H7 (cell line): ENCODE measurements around the gene GAB2. TPM values are rescaled to one million over a fixed set of nuclear protein-coding genes. Genes with fewer than 3 reads are reported as not detected.
"Not testable (repeated sequence)": the region's sequence is repeated elsewhere in the genome, so short reads cannot be mapped to it uniquely, and the experiment has no call there.

Experiments
- DNase-seq: peaks from one replicate; pipeline ENCODE4 v3.0.0; 2012
- H3K27me3 ChIP-seq: 2 replicates; pipeline ENCODE4 v1.6.0; 2011; ENCODE audit warnings: mild to moderate bottlenecking, low read length; ENCODE audit not compliant: control insufficient read depth, insufficient read depth
- H3K36me3 ChIP-seq: replicated peaks from 2 replicates; pipeline ENCODE4 v1.5.1; 2011; ENCODE audit warnings: low read length; ENCODE audit not compliant: control insufficient read depth, insufficient read depth
- H3K4me3 ChIP-seq: 2 replicates; pipeline ENCODE4 v1.5.1; 2011; ENCODE audit warnings: low read depth, mild to moderate bottlenecking, control low read depth, low read length, moderate library complexity; ENCODE audit not compliant: insufficient read depth
- total RNA-seq: library from RNA; depleted of rRNA; stranded (reverse); fragments of >200 nt; shearing (Covaris generic); gene quantifications from 2 replicates; pipeline ENCODE4 v1.2.3, GENCODE V29; 2014

Gene GAB2
- total RNA-seq, 1 experiment from 2014 or later, result 9.6 TPM

DNA sequence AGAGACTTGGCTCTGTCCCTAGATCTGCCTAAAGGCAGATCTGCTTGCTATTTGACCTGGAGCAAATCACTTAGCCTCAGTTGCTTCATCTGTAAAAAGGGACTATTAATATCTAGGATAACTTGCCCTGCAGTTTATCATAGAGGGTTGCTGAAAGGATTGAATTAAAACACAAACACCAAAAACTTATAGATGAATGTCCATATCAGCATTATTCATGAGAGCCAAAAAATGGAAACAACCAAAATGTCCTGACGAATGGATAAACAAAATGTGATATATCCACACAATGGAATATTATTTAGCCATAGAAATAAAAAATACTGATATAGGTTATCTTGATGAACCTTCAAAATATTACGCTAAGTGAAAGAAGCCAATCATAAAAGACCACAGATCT lies 161.7 kb downstream of the GAB2 start:
- Histone ChIP-seq H3K36me3 (no peaks in the 10 kb centered on the region), H3K4me3 (no peak overlapping the region), H3K27me3 (no peaks in the 10 kb centered on the region)
- DNase-seq, result no peak

GRCh38 chr11:78254268-78254667 lies 163.4 kb downstream of the GAB2 start:
- Histone ChIP-seq H3K27me3 (no peaks in the 10 kb centered on the region), H3K36me3 (no peaks in the 10 kb centered on the region), H3K4me3 (no peak overlapping the region)
- DNase-seq, result no peak

GRCh38 chr11:78253797-78254196 lies 163.8 kb downstream of the GAB2 start:
- Histone ChIP-seq H3K36me3 (no peaks in the 10 kb centered on the region), H3K4me3 (no peak overlapping the region), H3K27me3 (no peaks in the 10 kb centered on the region)
- DNase-seq, result no peak

DNA sequence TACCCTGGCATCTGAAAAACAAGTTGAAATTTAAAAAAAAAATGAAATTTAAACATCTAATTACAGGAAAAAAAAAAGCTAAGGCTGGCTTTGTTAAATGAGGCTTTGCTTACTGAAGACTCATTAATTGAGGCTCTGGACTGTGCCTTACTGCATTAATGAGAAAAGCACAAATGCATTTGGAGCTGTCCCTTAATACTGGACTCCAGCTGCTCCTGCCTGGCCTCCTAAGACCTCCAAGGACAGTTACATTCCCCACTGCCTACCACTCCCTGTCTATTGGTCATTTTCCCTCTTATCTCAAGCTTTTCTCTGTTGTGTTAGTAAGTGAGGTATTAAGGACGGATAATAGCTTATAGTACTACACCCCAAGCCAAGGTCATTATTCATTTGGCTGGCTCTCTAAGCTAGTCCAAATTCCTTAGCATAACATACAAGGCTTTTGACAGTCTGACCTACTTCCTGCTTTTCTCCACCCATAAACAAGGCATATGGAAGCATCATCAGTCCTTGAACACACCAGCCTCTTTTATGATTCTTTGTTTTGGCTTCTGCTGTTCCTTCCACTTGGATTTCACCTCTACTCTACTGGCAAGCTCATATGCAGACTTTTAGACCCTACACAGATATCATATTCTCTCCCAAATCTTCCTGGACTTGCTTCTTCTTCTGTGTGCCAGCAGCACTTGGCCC lies 166.4 kb downstream of the GAB2 start:
- H3K4me3 ChIP-seq, result no peak overlapping the region
- no peaks in the 10 kb centered on the region for H3K27me3 ChIP-seq
- H3K36me3 ChIP-seq, result no peaks in the 10 kb centered on the region
- no peak for DNase-seq

GRCh38 chr11:78250099-78250498 lies 167.5 kb downstream of the GAB2 start:
- Histone ChIP-seq H3K27me3 (no peaks in the 10 kb centered on the region), H3K4me3 (no peak overlapping the region), H3K36me3 (no peaks in the 10 kb centered on the region)
- no peak for DNase-seq

GRCh38 chr11:78248903-78249302 lies 168.7 kb downstream of the GAB2 start:
- DNase-seq, result no peak
- H3K27me3 ChIP-seq, result no peaks in the 10 kb centered on the region
- no peaks in the 10 kb centered on the region for H3K36me3 ChIP-seq
- no peak overlapping the region for H3K4me3 ChIP-seq

DNA sequence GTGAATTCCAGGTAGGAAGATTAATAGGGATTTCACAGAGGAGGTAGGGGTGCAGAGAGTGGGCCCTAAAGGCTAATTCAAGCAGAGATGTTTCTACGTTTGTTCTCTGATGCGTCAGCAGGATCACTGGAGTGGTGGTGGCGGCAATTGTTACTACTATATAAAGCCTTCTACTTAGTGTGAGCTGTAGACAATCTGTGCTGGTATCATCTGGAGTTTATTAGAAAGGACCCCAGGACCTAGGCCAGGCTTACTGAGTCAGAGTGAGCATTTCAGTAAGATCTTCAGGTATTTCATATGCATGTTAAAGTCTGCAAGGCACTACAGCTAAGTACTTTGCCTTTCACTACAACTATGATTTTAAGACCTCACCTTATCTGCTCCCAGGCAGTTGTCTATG lies 169.4 kb downstream of the GAB2 start:
- DNase-seq, result no peak
- Histone ChIP-seq H3K27me3 (no peaks in the 10 kb centered on the region), H3K36me3 (no peaks in the 10 kb centered on the region), H3K4me3 (no peak overlapping the region)

DNA sequence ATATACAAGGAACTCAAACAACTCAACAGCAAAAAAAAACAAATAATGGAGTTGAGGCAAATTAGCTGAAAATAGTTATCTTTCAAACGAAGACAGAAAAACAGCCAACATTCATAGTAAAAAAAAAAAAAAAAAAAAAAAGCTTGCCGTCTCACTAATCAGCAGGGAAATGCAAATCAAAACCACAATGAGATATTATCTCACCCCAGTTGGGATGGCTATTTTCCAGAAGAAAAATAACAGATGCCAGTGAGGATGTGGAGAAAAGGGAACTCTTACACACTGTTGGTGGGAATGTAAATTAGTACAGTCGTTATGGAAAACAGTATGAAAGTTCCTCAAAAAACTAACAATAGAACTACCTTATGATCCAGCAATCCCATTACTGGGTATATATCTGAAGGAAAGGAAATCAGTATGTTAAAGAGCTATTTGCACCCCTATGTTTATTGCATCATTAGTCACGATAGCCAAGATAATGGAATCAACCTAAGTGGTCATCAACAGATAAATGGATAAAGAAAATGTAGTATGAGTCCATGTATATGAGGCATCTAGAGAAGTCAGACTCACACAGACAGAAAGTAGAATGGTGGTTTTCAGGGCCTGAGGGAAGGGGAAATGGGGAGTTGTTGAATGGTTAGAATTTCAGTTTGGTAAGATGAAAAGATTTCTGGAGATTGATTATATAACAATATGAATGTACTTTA lies 172.9 kb downstream of the GAB2 start:
- H3K36me3 ChIP-seq, result no peaks in the 10 kb centered on the region
- no peak for DNase-seq

GRCh38 chr11:78244080-78244479 lies 173.5 kb downstream of the GAB2 start:
- Histone ChIP-seq H3K36me3 (no peaks in the 10 kb centered on the region), H3K27me3 (no peaks in the 10 kb centered on the region)

More for the DNA sequence above, 172.9 kb downstream of the GAB2 start:
- Histone ChIP-seq H3K27me3 (no peaks in the 10 kb centered on the region), H3K4me3 (no peak overlapping the region)

GRCh38 chr11:78241475-78241874 lies 176.1 kb downstream of the GAB2 start:
- Histone ChIP-seq H3K36me3 (no peaks in the 10 kb centered on the region), H3K4me3 (no peak overlapping the region), H3K27me3 (no peaks in the 10 kb centered on the region)
- DNase-seq, result no peak

More at GRCh38 chr11:78244080-78244479, 173.5 kb downstream of the GAB2 start:
- no peak overlapping the region for H3K4me3 ChIP-seq
- DNase-seq, result no peak

DNA sequence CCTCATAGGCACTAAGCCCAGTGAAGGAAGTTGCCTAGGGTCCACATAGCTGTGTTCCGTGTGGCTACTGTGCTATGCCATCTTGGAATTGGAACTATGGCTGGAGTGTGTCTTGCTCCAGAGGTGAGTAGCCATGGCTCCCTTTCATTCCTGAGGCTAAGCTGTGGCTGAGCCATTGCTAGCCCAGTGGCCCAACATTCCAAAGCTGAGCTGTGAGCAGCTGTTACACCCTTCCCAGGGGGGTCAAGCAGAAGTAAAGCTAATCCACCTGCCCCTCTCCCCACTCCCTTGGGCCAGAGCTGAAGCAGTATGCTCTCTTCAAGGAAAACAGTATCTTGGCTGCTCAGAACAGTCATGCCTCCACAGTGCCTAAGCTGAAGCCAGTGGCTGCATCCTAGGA lies 177.8 kb downstream of the GAB2 start:
- Histone ChIP-seq H3K4me3 (no peak overlapping the region), H3K27me3 (no peaks in the 10 kb centered on the region)
- no peak for DNase-seq

GRCh38 chr11:78237293-78238046 lies 180.2 kb downstream of the GAB2 start:
- no peak for DNase-seq
- Histone ChIP-seq H3K36me3 (no peaks in the 10 kb centered on the region), H3K4me3 (no peak overlapping the region), H3K27me3 (no peaks in the 10 kb centered on the region)

More for the DNA sequence above, 177.8 kb downstream of the GAB2 start:
- H3K36me3 ChIP-seq, result no peaks in the 10 kb centered on the region

DNA sequence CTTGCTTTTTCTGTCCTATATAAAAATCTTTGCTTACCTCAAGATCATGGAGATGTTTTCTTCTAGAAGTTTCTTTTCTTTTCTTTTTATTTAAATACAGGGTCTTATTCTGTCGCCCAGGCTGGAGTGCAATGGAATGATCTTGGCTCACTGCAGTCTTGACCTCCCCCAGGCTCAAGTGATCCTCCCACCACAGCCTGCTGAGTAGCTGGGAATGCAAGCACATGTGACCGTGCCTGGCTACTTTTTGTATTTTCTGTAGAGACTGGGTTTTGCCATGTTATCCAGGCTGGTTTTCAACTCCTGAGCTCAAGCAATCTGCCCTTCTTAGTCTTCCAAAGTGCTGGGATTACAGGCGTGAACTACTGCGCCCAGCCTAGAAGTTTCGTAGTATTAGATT lies 183.6 kb downstream of the GAB2 start:
- H3K36me3 ChIP-seq, result no peaks in the 10 kb centered on the region
- no peak overlapping the region for H3K4me3 ChIP-seq
- no peak for DNase-seq
- H3K27me3 ChIP-seq, result no peaks in the 10 kb centered on the region

DNA sequence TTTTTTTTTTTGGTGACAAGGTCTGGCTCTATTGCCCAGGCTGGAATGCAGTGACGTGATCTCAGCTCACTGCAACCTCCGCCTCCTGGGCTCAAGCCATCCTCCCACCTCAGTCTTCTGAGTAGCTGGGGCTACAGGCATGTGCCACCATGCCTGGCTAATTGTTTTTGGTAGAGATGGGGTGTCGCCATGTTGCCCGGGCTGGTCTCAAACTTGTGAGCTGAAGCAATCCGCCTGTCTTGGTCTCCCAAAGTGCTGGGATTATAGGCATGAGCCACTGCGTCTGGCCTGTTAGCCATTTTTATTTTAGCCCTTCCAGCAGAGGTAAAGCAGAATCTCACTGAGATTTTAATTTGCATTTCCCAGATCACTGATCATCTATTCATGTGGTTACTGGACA lies 184.6 kb downstream of the GAB2 start:
- H3K27me3 ChIP-seq, DNase-seq: not testable (repeated sequence)

More for the DNA sequence above, 184.6 kb downstream of the GAB2 start:
- not testable (repeated sequence) for H3K36me3 ChIP-seq, H3K4me3 ChIP-seq
